WTC11 (cell line): ENCODE data around the gene HPS5. TPM values are rescaled to one million over a fixed set of nuclear protein-coding genes. Genes with fewer than 3 reads are reported as not detected.

Experiments used
- ATAC-seq: fragments of 200-7000 bp; cut with Tn5 transposase; 2 replicates; pipeline ENCODE4 v1.10.0; 2021; ENCODE audit warnings: mild to moderate bottlenecking, moderate library complexity
- CTCF ChIA-PET: fragments of 300-600 bp; sonication (Branson Sonifier 250); formaldehyde crosslinking; loops from one replicate; lab custom pipeline; 2021; ENCODE audit warnings: antibody characterized with exemption; lab: Charles Lee
- POLR2A ChIA-PET: fragments of 350-600 bp; sonication (Branson Sonifier 250); formaldehyde crosslinking; loops from one replicate; lab custom pipeline; 2021; ENCODE audit warnings: antibody characterized with exemption; lab: Charles Lee
- DNase-seq: peaks from one replicate; pipeline ENCODE4 v3.0.0; 2021; ENCODE audit warnings: low spot score
- H3K27ac Mint-ChIP-seq: 2 replicates; pipeline ENCODE4 v1.8.0; 2021; ENCODE audit warnings: mixed read lengths
- H3K27me3 Mint-ChIP-seq: 2 replicates; pipeline ENCODE4 v1.8.0; 2021; ENCODE audit warnings: low read depth, mild to moderate bottlenecking, moderate library complexity, mixed read lengths
- H3K36me3 Mint-ChIP-seq: 2 replicates; pipeline ENCODE4 v1.8.0; 2021; ENCODE audit warnings: mixed read lengths
- H3K4me1 Mint-ChIP-seq: 2 replicates; pipeline ENCODE4 v1.8.0; 2022; ENCODE audit warnings: mixed read lengths
- H3K4me3 Mint-ChIP-seq: 2 replicates; pipeline ENCODE4 v1.8.0; 2021; ENCODE audit warnings: mild to moderate bottlenecking, moderate library complexity, mixed read lengths
- H3K9me3 Mint-ChIP-seq: 2 replicates; pipeline ENCODE4 v1.8.0; 2021; ENCODE audit warnings: mixed read lengths
- ATF1 ChIP-seq: sonication (generic); formaldehyde crosslinking; IDR thresholded peaks from 2 replicates; pipeline ENCODE4 v1.8.1; 2023; ENCODE audit warnings: mild to moderate bottlenecking, moderate library complexity, missing genetic modification reagents
- ATF6 ChIP-seq: sonication (generic); formaldehyde crosslinking; IDR thresholded peaks from 2 replicates; pipeline ENCODE4 v1.8.1; 2023; ENCODE audit warnings: mild to moderate bottlenecking, missing genetic modification reagents
- CBFB ChIP-seq: sonication (generic); formaldehyde crosslinking; IDR thresholded peaks from 2 replicates; pipeline ENCODE4 v1.8.1; 2022; ENCODE audit warnings: mild to moderate bottlenecking, low read depth, missing genetic modification reagents
- HMGXB4 ChIP-seq: sonication (generic); formaldehyde crosslinking; IDR thresholded peaks from 2 replicates; pipeline ENCODE4 v1.8.1; 2023; ENCODE audit warnings: mild to moderate bottlenecking, moderate library complexity, missing genetic modification reagents
- MLX ChIP-seq: sonication (generic); formaldehyde crosslinking; IDR thresholded peaks from 2 replicates; pipeline ENCODE4 v1.8.1; 2023; ENCODE audit warnings: mild to moderate bottlenecking, missing genetic modification reagents, moderate library complexity
- PRDM15 ChIP-seq: sonication (generic); formaldehyde crosslinking; IDR thresholded peaks from 2 replicates; pipeline ENCODE4 v1.8.0; 2022; ENCODE audit warnings: missing genetic modification reagents
- SOX15 ChIP-seq: fragments of 250-450 bp; sonication (Bioruptor Pico); IDR thresholded peaks from 2 replicates; pipeline ENCODE4 v1.9.0; 2021; ENCODE audit warnings: mild to moderate bottlenecking
- USF1 ChIP-seq: sonication (generic); formaldehyde crosslinking; IDR thresholded peaks from 2 replicates; pipeline ENCODE4 v1.8.0; 2022; ENCODE audit warnings: mild to moderate bottlenecking, missing genetic modification reagents
- ZBTB21 ChIP-seq: sonication (generic); formaldehyde crosslinking; IDR thresholded peaks from 2 replicates; pipeline ENCODE4 v1.8.1; 2023; ENCODE audit warnings: mild to moderate bottlenecking, missing genetic modification reagents, borderline replicate concordance
- ZBTB43 ChIP-seq: sonication (generic); formaldehyde crosslinking; IDR thresholded peaks from 2 replicates; pipeline ENCODE4 v1.8.1; 2023; ENCODE audit warnings: mild to moderate bottlenecking, missing genetic modification reagents
- ZMAT4 ChIP-seq: fragments of 250-450 bp; sonication (Bioruptor Pico); IDR thresholded peaks from 2 replicates; pipeline ENCODE4 v1.9.0; 2021; ENCODE audit warnings: mild to moderate bottlenecking
- ZNF121 ChIP-seq: sonication (generic); formaldehyde crosslinking; IDR thresholded peaks from 2 replicates; pipeline ENCODE4 v1.8.0; 2023; ENCODE audit warnings: missing genetic modification reagents
- ZNF219 ChIP-seq: sonication (generic); formaldehyde crosslinking; IDR thresholded peaks from 2 replicates; pipeline ENCODE4 v1.8.0; 2023; ENCODE audit warnings: missing genetic modification reagents, mild to moderate bottlenecking, borderline replicate concordance
- ZNF512 ChIP-seq: sonication (generic); formaldehyde crosslinking; IDR thresholded peaks from 2 replicates; pipeline ENCODE4 v1.8.1; 2022; ENCODE audit warnings: missing genetic modification reagents, borderline replicate concordance
- total RNA-seq: library from RNA; stranded (reverse); gene quantifications from 3 replicates; pipeline ENCODE4 v1.2.3, GENCODE V29; 2021

HPS5 gene
- total RNA-seq, 1 experiment from 2014 or later: 14.9 TPM

GRCh38 chr11:18352581-18352980 lies 30.6 kb upstream of the HPS5 start:
- ChIA-PET CTCF (interaction anchor here (1.3 kb wide), 1 partner anchor 109 kb away, joined by 3 read pairs; no protein-coding TSS in a partner anchor), POLR2A (no interaction called here)
- Mint-ChIP-seq H3K4me3 (no peak overlapping the region), H3K9me3 (no peaks in the 10 kb centered on the region), H3K36me3 (peaks cover 33% of the 10 kb centered on the region), H3K4me1 (no peaks in the 10 kb centered on the region), H3K27me3 (no peaks in the 10 kb centered on the region), H3K27ac (no peak overlapping the region)
- no peak for DNase-seq
- TF ChIP-seq USF1 (CRISPR knock-in tag) (no peak), HMGXB4 (CRISPR knock-in tag) (no peak)
- ATAC-seq: no peak

GRCh38 chr11:18347471-18348125 lies 25.7 kb upstream of the HPS5 start:
- ATAC-seq: no peak
- Mint-ChIP-seq H3K4me1 (no peaks in the 10 kb centered on the region), H3K27ac (no peak overlapping the region), H3K9me3 (no peaks in the 10 kb centered on the region), H3K4me3 (no peak overlapping the region)
- CTCF ChIA-PET: no interaction called here
- TF ChIP-seq ZMAT4: no peak
- TF ChIP-seq SOX15 (CRISPR knock-in tag): no peak
- TF ChIP-seq ZBTB21 (CRISPR knock-in tag): no peak
- TF ChIP-seq MLX (CRISPR knock-in tag): no peak
- no peak for TF ChIP-seq ZBTB43 (CRISPR knock-in tag)
- TF ChIP-seq ZNF121 (CRISPR knock-in tag): no peak
- no peak for TF ChIP-seq HMGXB4 (CRISPR knock-in tag)
- no peak for TF ChIP-seq CBFB (CRISPR knock-in tag)
- TF ChIP-seq ZNF512 (CRISPR knock-in tag): no peak
- TF ChIP-seq ATF6: no peak
- no peak for TF ChIP-seq ZNF219 (CRISPR knock-in tag)
- no peak for TF ChIP-seq ATF1 (CRISPR knock-in tag)
- TF ChIP-seq PRDM15 (CRISPR knock-in tag): no peak
- TF ChIP-seq, all 79 proteins: peak for 0
- POLR2A ChIA-PET: no interaction called here
- peaks cover 30% of the 10 kb centered on the region for H3K36me3 Mint-ChIP-seq
- no peaks in the 10 kb centered on the region for H3K27me3 Mint-ChIP-seq
- DNase-seq: no peak
